Bone marrow (tissue), 2 donors: ENCODE results near the gene CELA3B.
"Not testable (repeated sequence)": the region's sequence is repeated elsewhere in the genome, so short reads cannot be mapped to it uniquely, and the experiment has no call there.

Source experiments
- DNase-seq, 2 donors: peaks; one replicate each; lab custom pipeline; 2025; lab: John Stamatoyannopoulos, UW

Gene CELA3B

GRCh38 chr1:21980515-21981220 lies 3.8 kb downstream of the CELA3B start:
- DNase-seq, result not testable (repeated sequence)

GRCh38 chr1:21981253-21981652 lies 4.4 kb downstream of the CELA3B start:
- DNase-seq, result not testable (repeated sequence)

- DNase-seq, result not testable (repeated sequence)
Measured at GRCh38 chr1:21982122-21982521, 5.3 kb downstream of the CELA3B start.

GRCh38 chr1:21983539-21983938 lies 6.7 kb downstream of the CELA3B start:
- DNase-seq, result not testable (repeated sequence)

- DNase-seq, result not testable (repeated sequence)
Measured at GRCh38 chr1:21985893-21986292, 9.1 kb downstream of the CELA3B start.

- not testable (repeated sequence) for DNase-seq
Measured at GRCh38 chr1:21986386-21986785, 9.6 kb downstream of the CELA3B start.

- DNase-seq, result not testable (repeated sequence)
Measured at GRCh38 chr1:21989672-21990393, 13.0 kb downstream of the CELA3B start.

GRCh38 chr1:21992186-21992585 lies 15.4 kb downstream of the CELA3B start:
- DNase-seq, result not testable (repeated sequence)

GRCh38 chr1:21994716-21995115 lies 17.9 kb downstream of the CELA3B start:
- DNase-seq, result not testable (repeated sequence)

- not testable (repeated sequence) for DNase-seq
Measured at GRCh38 chr1:21996663-21996970, 19.8 kb downstream of the CELA3B start.

GRCh38 chr1:21997891-21998623 lies 21.2 kb downstream of the CELA3B start:
- not testable (repeated sequence) for DNase-seq

- not testable (repeated sequence) for DNase-seq
Measured at GRCh38 chr1:21998624-21999294, 21.9 kb downstream of the CELA3B start.

GRCh38 chr1:21999645-22000044 lies 22.8 kb downstream of the CELA3B start:
- DNase-seq, result not testable (repeated sequence)

GRCh38 chr1:22001409-22001808 lies 24.6 kb downstream of the CELA3B start, which contains the start of gene CELA3A:
TSS of gene CELA3A (plus strand) at chr1:22001657. CDS start at chr1:22001675, 18 bp downstream.
- no peak for DNase-seq

GRCh38 chr1:22002461-22002860 lies 25.6 kb downstream of the CELA3B start:
- DNase-seq, result not testable (repeated sequence)

GRCh38 chr1:22002875-22003274 lies 26.1 kb downstream of the CELA3B start:
- DNase-seq, result not testable (repeated sequence)

- DNase-seq, result not testable (repeated sequence)
Measured at GRCh38 chr1:22003959-22004358, 27.1 kb downstream of the CELA3B start.

- DNase-seq, result not testable (repeated sequence)
Measured at GRCh38 chr1:22005261-22006149, 28.7 kb downstream of the CELA3B start.

- DNase-seq, result not testable (repeated sequence)
Measured at GRCh38 chr1:22006736-22007135, 29.9 kb downstream of the CELA3B start.

- DNase-seq, result not testable (repeated sequence)
Measured at GRCh38 chr1:22007262-22007661, 30.4 kb downstream of the CELA3B start.

GRCh38 chr1:22009566-22009965 lies 32.7 kb downstream of the CELA3B start:
- DNase-seq, result not testable (repeated sequence)
